ENCODE data around the gene ZNF423. TPM values are rescaled to one million over a fixed set of nuclear protein-coding genes. Genes with fewer than 3 reads are reported as not detected.

The ZNF423 gene
- total RNA-seq, 4 donors from 2014 or later, result 0.67 to 3.7 (median 2.2) TPM

DNA sequence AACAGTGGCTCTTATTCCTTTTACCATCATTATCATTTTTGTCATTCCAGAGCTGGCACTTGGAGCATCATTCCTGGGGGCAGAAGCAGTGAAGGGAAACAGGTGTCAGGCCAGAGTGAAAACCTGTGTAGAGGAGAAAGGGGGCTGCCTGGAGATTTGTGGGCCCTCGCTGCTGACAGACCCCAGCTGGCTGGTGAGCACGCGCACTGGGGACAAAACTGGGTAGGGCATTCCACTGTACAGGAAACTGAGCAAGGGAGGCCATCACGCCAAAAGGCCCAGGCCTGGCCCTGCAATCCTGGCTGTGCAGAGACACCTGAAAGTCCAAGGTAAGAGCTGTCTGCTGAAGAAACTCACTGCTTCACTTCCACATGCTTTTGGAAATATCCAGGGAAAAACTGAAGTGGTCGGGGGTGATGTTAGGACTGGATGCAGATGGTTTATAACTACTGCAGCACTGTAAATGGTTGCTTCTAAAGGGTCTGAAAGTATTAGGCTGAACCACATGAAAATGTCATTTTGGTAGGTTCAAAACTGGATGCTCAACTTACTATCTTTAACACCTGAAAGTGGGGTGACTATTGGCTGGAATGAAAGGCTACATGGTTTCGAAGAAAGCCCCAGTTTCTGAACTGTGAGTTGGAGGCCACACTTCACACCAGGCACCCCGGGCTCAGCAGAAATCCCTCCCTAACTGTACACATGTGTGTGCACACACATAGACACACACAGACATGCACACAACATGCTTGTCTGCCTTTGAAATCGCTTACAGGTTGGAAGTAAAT lies 257.3 kb downstream of the ZNF423 start:
- WGBS, 2 donors, result 86 to 92% methylated on average over 8 of the region's 8 CpGs
- intact Hi-C loops (cut with DNase I; ENCODE audit: low total_unique reads), result no loop called here
- peak in 1 of 2 donors; percentile 57 for DNase-seq (ENCODE audit: low spot score in 2 of 2)
- H3K4me3 ChIP-seq (ENCODE audit: low read depth, poor library complexity, severe bottlenecking), result no peak overlapping the region
- TF ChIP-seq POLR2A (IDR thresholded peaks at IDR 0.05) (no peak), CTCF (IDR thresholded peaks at IDR 0.05) (no peak)

- TF ChIP-seq POLR2A (IDR thresholded peaks at IDR 0.05) (no peak), CTCF (IDR thresholded peaks at IDR 0.05) (no peak)
- DNase-seq (ENCODE audit: low spot score in 2 of 2), result peak in 1 of 2 donors; percentile 52
- intact Hi-C loops (cut with DNase I; ENCODE audit: low total_unique reads), result no loop called here
- WGBS, 2 donors, result 91 to 92% methylated on average over 2 of the region's 2 CpGs
- H3K4me3 ChIP-seq (ENCODE audit: low read depth, poor library complexity, severe bottlenecking), result no peak overlapping the region
Measured at GRCh38 chr16:49597796-49598195, 258.1 kb downstream of the ZNF423 start.

- intact Hi-C loops (cut with DNase I; ENCODE audit: low total_unique reads), result no loop called here
- TF ChIP-seq CTCF (IDR thresholded peaks at IDR 0.05) (no peak), POLR2A (IDR thresholded peaks at IDR 0.05) (no peak)
- no peak overlapping the region for H3K4me3 ChIP-seq (ENCODE audit: low read depth, poor library complexity, severe bottlenecking)
- peak in 1 of 2 donors; percentile 70 for DNase-seq (ENCODE audit: low spot score in 2 of 2)
- 54 to 57% methylated on average over 9 to 10 of the region's 10 CpGs for WGBS, 2 donors
Measured at GRCh38 chr16:49596648-49597291, 259.1 kb downstream of the ZNF423 start.

DNA sequence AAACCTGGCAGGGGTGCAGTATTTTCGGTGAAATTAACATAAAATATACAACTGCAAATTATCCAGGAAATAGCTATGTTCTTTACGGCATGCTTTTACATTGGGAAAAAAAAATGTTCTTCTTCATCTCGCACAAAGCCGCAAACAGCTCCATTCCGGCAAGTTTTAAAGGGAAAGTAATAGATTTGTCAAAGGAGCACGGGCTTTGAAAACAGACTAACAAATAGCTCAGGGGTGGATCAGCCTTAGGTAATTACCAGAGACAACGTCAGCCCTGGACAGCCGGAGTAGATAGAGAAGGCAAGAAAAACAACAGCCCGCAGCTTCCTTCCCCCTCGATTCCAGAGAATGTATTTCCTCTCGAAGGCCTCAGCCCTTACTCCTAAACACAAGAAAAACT lies 259.8 kb downstream of the ZNF423 start:
- intact Hi-C loops (cut with DNase I; ENCODE audit: low total_unique reads), result no loop called here
- TF ChIP-seq CTCF (IDR thresholded peaks at IDR 0.05) (no peak), POLR2A (IDR thresholded peaks at IDR 0.05) (no peak)
- H3K4me3 ChIP-seq (ENCODE audit: low read depth, poor library complexity, severe bottlenecking), result no peak overlapping the region
- WGBS, 2 donors, result 24 to 35% methylated on average over 11 of the region's 11 CpGs
- peak in 1 of 2 donors; percentile 39 for DNase-seq (ENCODE audit: low spot score in 2 of 2)

DNA sequence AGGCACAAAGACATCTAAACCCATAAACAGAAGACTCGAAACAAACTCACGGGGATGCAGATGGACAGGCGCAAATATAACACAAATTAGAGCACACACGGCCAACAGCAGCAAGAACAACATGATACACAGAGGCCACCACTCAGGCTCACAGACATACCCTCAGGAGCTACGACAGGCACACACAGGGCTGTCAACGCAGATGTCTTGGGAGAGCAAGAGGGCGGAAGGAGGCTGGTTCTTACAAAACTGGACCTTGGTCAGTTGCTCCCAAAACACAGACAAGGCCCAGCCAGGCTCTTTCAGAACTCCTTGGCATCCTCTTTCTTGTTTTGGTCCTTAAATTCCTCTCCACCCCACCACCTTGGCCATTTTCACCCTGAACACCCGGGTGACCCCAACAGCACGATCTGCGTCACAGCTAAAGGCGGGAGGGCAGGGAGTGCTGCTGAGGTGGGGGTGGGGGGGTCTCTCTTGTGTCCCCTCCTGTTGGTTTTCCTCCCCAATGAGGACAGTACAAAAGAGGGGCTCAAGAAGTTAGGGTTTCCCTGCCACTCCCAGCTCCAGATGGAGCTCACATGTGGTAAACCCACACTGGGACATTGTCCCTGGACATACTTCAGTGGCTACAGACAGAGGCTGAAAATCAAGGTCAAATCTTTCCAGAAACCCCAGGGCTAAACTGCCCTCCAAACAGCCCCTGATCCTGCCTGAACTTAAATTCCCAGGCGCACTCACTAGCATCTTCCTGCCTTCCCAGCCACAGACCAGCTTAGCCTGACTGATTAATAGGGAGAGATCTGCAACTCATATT lies 261.0 kb downstream of the ZNF423 start:
- no peak for TF ChIP-seq POLR2A (IDR thresholded peaks at IDR 0.05)
- TF ChIP-seq CTCF (IDR thresholded peaks at IDR 0.05), result no peak
- intact Hi-C loops (cut with DNase I; ENCODE audit: low total_unique reads), result no loop called here
- DNase-seq (ENCODE audit: low spot score in 2 of 2), result peak in 1 of 2 donors; percentile 59
- no peak overlapping the region for H3K4me3 ChIP-seq (ENCODE audit: low read depth, poor library complexity, severe bottlenecking)
- WGBS, 2 donors, result 92 to 93% methylated on average over 12 of the region's 12 CpGs

All from lower leg skin (tissue), 4 donors.